ENCODE data around the gene RBM7.

The RBM7 gene, protein sequence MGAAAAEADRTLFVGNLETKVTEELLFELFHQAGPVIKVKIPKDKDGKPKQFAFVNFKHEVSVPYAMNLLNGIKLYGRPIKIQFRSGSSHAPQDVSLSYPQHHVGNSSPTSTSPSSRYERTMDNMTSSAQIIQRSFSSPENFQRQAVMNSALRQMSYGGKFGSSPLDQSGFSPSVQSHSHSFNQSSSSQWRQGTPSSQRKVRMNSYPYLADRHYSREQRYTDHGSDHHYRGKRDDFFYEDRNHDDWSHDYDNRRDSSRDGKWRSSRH

DNA sequence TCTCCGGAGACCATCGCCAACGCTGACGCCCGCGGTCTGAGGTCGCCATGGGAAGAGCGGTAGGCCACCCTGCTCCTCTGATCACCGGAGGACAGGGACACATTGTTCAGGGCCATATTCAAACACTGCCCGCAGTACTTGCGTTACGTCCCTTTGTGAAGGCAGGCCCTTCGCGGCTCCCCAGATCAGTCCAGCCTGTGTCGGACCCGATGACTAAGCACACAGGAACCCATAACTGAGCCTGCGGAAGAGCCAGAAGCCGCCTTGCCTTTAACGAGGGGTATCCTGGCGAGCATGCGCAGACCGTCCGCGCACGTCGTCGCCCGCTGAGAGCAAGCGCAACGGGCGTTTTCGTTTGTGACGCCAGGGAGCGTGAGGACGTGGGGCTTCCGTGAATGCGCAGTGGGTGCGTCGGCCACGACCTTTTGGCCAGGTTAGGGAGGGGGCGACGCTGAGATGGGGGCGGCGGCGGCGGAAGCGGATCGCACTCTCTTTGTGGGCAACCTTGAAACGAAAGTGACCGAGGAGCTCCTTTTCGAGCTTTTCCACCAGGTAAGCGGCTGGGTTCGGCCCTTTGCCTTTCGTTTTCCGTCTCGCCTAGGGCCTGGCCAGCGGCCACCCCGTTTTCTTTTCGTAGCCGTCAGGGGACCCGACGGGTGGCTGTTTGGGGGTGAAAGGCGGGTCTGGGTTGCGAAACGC is at the start of gene RBM7, which contains the start of gene C11orf71:
Gene RBM7 (plus strand): TSS at position 451 of the 699 bp plus-strand sequence. CDS start 6 bp downstream, at position 457.
Gene C11orf71 (minus strand): TSS at position 296 of the 699 bp plus-strand sequence. CDS start 180 bp downstream, at position 116.
- DNase-seq (ENCODE audit: insufficient read length, low spot score) (peak; percentile 93), FAIRE-seq (peak; percentile 99)

DNA sequence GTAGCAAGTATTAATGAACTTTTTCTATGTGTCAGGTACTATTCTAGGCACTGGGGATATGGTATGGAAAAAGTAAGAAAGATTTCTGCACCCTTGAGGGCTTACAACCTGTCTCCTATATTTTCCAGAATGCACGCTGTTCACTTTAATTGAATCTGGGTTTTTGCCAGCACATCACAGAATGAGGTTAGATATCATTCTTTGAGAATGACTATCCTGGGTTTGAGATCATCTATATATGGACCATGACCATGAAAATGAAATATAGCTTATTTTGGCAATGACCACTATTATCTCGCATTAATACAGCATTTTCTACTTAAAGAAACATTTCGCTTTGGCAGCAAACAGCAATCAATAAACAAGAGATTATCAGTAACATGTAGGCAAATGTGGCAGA is 47.0 kb upstream of the RBM7 start:
- DNase-seq (ENCODE audit: insufficient read length, low spot score) (no peak), FAIRE-seq (no peak)

DNA sequence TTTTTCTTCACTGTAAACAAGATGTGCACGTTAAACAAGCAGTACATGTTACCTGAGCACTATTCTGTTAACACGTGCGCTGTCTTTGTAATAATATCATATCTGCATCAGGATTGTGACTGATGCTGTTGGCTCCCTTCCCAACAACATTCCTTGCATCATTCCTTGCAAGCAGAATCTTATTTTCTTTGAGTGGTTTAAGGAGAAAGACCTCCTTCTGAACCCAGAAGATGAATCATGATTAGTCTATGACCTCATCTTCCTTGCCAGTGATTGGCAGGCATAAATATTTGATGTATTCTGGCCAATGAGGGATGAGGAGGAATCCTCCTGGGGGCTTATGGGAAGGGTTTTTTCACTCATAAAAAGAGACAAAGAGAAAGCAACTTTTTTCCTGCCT is 46.4 kb upstream of the RBM7 start:
- peak; percentile 89 for FAIRE-seq
- DNase-seq (ENCODE audit: insufficient read length, low spot score): peak; percentile 85

DNA sequence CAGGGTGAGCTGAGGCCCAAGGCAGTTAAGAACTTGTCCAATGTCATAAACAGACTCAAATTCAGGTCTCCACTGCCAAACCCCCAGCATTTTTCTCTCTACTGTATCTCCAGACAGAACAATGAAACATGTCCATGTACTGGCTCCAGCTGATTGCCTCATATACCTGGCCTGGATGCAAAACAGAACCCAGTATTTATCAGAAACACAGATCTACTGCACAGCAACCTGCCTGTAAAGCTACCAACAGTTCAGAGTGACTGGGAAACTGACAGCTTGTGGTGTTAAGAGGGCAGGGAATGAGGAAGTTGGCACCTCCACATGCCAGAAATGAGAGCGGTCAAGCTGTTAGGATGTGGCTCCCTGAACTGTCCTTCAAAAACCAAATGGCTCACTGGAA is 41.8 kb upstream of the RBM7 start:
- peak; percentile 55 for FAIRE-seq
- no peak for DNase-seq (ENCODE audit: insufficient read length, low spot score)

DNA sequence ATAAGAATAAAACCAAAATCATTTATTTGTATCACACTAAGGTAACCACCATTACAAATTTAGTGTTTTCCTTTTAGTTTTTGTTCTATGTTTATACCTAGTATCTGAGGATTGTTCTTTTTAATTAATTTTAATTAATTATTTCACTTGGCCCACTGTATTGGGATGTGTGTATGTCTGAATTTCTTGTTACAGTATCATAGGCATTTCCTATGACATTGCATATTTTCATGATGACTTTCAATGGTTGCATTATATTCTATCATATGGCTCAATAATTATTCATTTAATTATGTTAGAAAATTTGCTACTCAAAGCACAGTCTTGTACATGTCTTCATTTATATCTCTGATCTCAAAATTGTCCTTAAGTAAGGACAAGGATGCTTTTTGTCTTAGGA is 41.1 kb upstream of the RBM7 start:
- no peak for DNase-seq (ENCODE audit: insufficient read length, low spot score)
- FAIRE-seq: no peak

DNA sequence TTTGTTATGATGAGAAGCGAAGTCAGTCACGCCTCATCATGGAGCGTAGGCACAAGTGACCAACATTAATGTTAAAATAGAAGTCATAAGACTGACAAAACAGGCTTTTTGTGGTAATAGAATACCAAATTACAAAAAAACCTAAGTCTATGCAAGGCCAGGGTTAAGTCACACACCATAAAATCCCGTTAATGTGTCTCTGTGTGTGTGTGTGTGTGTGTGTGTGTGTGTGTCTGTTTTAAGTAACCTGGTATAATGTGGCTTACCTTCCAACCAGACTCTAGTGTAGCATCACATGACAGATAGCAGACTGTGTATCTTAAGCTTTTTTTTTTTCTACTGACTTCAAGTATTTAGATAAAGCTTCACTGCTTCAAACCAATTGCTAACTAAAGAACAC is 38.1 kb upstream of the RBM7 start:
- FAIRE-seq (no peak), DNase-seq (ENCODE audit: insufficient read length, low spot score) (no peak)

DNA sequence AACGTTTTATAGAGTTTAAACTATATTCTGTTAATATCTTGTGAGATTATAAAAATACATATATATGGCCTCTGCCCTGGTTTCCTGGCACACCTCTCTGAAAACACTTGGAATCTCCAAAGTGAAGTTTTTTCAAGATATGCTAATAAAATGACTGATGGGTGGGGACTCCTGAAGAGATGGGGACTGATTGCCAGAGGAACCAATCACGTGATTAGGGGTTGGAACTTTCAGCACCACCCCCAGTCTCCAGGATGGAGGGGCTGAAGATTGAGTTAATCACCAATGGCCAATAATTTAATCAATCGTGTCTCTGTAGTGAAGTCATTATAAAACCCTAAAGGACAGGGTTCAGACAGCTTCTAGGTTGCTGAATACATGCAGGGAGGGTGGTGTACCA is 37.5 kb upstream of the RBM7 start:
- FAIRE-seq (no peak), DNase-seq (ENCODE audit: insufficient read length, low spot score) (no peak)

DNA sequence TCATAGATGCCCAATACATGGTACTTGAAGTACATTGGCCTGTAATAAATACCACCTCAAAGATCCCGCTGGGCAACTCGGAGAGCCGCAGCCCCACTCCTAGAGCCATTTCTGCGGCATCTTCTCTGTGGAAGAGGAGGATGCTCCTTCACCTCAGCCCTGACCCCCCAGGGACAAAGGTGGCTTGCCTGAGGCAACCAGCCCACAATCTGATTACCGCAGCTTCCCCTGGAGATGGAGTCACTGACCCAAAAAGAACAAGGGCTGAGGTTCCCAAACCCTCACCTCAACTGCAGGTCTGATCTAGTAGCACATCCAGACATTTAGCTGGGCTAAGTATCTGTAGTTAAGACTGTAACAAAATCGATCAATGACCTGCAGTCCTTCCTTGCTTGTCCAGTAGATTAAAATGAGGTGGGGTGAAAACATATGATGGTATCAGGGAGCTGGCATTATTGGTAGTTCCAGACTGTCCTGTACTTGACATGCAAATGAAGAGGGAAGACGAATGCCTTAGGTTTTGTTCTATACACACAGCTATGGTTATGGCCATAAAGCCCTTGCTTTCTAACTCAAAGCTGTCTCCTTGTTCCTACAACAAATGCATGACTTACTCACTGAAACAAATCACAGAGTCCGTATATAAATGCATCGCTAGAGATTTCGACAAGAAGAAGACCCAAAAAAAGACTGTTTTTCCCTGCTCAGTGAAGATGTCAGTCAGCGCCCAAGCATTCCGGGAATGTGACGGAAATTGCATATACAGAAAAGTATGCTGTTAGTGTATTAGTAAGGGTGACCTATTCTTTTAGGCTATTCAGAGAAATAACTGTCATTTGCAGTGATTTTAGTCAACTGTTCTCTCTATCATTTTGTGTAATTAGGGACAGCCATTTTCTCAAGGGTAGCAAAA is 33.9 kb upstream of the RBM7 start:
- DNase-seq (ENCODE audit: insufficient read length, low spot score) (peak; percentile 63), FAIRE-seq (peak; percentile 95)

DNA sequence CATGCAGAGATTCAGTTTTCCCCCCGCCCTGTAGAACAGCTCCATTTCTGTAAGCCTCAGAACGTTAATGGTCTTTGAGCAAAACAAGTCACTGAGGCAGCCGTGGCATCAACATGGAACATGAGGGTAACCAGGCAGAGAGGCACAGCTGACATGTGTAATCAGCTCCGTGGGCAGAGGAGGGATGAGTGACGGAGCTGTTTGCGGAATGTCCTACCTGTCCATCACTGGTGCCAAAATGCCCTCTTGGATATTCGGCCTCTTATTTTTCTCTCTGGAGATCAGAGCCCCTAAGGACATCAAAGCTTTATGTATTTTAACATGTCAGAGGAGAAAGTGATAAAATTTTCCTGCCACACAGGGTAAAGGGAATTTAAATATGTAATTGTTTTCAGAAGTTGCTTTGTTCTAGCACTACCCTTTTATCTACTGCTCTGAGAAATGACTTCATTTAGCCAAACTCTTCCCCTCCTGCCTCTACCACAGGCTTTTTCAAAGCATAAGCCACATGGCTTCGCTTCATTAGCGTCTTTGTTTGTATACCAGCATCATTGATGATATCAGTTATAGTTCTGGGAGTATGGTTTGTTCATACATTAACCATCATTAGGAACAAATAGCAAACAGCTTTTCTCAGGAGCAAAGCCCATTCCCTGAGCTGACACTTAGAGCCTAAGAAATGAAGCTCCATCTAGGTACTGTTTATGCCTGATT is 33.1 kb upstream of the RBM7 start:
- FAIRE-seq (peak; percentile 44), DNase-seq (ENCODE audit: insufficient read length, low spot score) (no peak)

DNA sequence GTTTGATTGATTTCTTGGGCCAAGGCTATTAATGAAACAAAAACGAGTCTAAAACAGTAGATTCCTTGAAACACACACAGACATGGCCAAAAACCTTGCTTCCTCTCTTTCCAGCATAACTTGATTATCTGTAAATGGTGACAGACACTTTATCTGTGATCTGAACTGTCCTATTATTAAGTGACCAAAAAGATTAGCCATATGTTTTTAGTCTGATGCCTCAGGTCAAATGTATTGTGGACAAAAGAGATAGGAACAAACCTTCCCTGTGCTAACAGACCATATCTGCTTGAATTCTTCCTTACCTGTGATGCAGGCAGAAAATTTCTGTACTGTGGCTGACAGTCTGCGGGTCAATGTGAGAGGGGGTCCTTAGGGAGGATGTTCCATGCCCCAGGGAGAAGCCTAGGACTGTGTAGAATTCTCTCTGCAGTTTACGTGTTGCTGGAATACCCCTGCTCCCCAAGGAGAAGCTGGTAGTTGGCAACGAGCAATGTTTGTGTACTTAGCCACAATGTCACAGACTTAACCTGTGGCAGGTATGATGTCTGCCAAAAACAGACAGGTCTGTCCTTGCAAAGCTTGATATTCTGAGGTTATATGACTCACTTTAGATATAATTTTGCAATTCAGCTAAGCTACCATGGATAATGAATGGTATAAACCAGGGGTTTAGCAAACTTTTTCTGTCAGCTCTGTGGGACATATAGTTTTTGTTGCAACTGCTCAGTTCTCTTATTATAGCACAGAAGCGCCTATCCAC is 31.4 kb upstream of the RBM7 start:
- no peak for DNase-seq (ENCODE audit: insufficient read length, low spot score)
- FAIRE-seq: no peak

DNA sequence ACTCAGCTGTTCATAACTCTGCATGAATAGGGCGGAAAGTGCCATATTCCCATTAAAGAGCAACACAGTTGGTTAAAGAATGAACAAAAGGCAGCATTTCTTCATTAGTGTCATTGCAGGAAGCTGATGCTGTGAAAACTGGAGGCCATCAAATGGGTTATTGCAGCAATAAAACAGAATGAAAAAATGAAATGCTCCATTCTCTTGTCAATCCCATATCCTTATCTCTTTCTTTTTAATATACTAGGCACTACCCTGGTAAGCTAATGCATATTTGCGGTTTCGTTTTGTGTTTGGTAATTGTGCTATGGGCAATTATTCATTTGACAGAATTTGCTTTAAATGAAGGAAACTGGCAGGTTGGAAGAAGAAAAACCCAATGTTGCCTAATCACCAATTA is 25.4 kb upstream of the RBM7 start:
- FAIRE-seq (no peak), DNase-seq (ENCODE audit: insufficient read length, low spot score) (no peak)

DNA sequence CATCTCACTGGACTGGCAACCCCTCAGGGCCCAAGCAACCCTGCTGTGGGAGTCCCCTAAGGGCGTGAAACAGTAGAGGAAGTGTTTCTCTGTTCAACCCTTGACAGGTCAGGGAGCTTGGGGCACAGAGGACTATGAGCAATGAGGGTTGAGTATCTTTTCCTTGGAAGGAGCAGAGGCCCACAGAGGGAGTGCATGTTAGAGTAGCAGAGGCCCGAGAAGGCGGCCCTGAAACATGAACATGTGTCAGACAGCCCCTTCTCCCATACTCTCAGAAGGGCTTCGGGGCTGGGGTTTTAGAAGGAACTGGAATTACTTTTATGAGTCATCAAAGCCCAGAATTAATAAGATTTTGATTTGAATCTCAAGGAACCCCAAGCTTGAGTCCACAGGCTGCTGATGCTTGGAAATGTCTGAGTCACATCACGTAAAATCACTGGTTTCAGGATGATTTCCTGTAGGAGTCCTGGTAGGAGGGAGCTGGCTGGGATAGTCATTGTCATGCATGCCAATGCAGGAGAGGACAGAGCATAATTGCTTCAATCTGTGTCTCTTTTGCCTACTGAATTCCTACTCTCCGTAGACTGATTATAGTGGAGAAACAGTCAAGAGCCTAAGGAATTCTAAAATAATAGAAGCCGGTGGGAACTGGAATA is 22.7 kb upstream of the RBM7 start:
- FAIRE-seq (peak; percentile 33), DNase-seq (ENCODE audit: insufficient read length, low spot score) (peak; percentile 67)

DNA sequence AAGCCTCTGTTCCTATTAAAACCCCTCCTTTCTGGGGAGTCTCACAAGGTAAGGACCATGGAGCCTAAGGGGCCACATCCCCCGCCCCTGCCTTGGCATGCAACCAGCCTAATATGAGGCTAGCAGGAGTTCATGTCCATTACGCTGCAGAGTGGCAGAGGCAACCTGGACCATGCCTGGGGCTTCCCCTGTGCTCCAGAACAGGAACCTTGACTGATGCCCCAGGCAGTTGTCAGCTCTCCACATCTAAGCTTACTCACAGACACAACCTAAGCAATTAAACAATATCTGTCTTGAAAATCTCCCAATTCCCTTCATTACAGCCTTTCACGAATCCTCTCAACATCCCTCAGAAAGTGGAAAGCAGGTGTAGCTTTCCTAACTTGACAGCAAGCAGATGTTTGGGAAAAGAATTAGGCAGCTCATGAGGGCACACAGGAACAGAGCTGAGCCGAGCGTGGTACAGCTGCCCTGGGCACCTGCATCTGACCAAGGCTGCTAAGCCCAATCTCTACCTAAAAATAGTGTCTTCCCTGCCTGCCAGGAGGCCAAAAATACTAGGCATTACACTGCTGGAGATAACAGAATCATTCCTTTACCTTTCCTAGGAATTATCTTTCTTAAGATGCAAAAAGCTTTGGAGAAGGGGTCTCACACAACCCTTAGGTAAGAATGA is 20.9 kb upstream of the RBM7 start:
- DNase-seq (ENCODE audit: insufficient read length, low spot score) (no peak), FAIRE-seq (no peak)

DNA sequence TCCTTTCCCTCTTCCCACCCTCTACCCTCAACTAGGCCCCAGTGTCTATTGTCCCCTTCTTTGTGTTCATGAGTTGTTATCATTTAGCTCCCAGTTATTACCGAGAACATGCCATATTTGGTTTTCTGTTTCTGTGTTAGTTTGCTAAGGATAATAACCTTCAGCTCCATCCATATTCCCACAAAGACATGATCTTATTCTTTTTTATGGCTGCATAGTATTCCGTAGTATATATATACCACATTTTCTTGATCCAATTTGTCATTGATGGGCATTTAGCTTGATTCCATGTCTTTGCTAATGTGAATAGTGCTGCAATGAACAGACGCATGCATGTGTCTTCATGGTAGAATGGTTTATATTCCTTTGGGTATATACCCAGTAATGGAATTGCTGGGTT is 18.0 kb upstream of the RBM7 start:
- DNase-seq (ENCODE audit: insufficient read length, low spot score) (no peak), FAIRE-seq (no peak)

DNA sequence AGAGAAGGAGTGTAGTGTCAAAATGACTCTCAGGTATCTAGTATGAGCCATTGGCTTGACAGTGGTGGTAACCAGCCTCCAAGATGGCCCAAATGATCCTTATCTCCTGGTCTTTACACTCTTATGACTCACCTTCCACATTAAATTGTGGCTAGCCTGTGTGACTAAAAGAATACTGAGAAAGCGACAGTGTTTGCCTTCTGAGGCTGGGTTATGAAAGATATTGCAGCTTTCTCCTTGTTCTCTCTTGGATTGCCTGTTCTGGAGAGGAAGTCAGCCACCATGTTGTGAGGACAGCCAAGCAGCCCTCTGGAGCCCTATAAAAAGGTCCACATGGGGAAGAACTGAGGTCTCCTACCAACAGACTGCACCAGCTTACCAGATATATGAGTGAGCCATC is 16.0 kb upstream of the RBM7 start:
- FAIRE-seq: no peak
- no peak for DNase-seq (ENCODE audit: insufficient read length, low spot score)

DNA sequence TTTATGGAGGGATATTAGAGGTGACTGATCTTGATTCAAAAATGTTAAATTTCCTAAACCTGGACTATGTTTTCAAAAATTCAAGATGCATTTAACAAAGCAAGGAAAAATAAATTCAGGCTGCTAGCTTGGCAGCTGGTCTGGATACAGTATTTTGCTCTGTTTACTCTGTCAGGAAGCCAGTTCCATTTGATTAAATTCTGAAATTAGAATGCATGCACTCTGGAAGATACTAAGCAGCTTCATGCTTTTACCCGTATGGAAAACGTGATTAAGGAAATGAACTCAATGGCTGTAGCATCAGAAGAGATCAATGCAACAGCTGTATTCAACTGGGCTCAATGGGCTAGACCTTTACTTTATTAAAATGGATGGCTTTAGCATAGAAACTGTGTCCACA is 14.3 kb upstream of the RBM7 start:
- no peak for FAIRE-seq
- DNase-seq (ENCODE audit: insufficient read length, low spot score): no peak

DNA sequence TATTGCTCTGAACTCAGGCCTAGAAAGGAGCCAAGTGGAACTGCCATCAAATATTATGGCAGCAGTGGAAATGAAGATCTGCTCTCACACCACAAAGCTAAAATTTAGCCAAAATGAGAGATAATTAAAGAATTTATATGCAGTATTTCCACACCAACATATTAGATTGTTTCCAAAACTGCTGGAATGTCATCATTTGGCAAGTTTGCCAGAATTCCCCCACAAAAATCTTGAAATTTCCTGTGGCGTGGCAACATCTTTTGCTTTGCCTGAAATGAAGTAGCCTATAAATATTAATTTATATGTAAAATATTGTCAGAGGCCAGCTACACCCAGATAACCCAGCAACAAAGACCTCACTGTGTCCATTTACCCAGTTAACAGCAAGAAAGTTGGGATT is 13.9 kb upstream of the RBM7 start:
- FAIRE-seq (no peak), DNase-seq (ENCODE audit: insufficient read length, low spot score) (no peak)

DNA sequence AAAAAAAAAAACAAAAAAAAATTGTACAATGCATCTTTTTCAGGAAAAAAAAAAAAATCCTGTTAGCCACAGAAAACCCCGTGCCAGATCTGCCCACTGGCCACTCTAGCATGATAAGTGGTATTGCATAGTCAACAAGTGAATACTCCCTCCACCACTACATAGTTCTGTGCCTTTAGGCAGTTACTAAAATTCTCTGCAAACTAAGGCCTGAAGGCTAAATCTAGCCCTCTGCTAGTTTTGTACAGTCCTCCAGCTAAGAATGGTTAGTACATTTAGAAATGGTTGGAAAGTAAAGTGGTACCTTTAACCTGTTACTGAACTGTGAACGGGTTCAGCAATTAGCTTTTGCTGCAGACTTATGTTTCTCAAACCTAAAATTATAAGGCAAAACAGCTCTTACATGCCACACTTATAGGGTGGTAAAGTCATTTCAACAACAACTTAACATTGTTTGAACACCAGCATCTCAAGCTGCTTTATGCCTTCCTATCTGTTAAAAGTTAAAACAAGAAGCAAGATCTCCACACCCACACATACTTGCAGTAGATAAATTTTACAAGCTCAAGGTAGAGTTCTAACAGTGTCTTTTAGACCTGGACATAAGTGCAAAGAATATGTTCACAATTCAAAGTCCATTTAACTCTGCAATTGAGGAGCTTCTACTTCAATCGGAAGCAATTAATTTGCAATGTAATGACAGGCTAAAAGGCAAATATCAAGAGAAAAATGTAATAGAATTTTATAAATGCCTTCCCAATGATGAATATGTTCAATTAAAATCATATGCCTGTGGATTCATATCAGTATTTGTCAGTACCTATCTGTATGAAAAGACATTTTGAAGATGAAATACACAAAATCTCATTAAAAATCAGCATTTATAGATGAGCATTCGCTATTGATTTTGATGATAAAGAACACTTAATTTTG is 7.5 kb upstream of the RBM7 start:
- FAIRE-seq (no peak), DNase-seq (ENCODE audit: insufficient read length, low spot score) (no peak)

All from HTR-8/SVneo (cell line).